Bone marrow (tissue), 2 donors: ENCODE data around the gene SH3RF3.
"Not testable (repeated sequence)": the region's sequence is repeated elsewhere in the genome, so short reads cannot be mapped to it uniquely, and the experiment has no call there.

Experiments used
- DNase-seq, 2 donors: peaks; one replicate each; lab custom pipeline; 2025; lab: John Stamatoyannopoulos, UW

SH3RF3 gene

DNA sequence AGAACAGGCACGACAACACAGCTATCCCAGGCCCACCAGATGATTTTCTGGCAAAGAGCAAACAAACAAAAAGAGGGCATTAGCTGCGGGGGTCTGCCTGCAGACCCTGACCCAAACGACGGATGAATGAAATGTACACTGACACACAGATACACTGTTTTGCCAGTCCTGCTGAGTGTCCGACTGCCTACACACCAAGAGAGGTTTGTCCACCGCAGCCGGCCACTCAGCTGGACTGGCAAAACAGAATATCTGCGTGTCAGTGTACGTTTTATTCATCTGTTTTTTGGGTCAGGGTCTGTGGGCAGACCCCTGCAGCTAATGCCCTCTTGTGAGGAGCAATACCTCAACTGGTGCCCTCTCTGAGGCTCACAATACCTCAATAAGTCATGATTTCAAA lies 10.7 kb upstream of the SH3RF3 start:
- no peak for DNase-seq

GRCh38 chr2:109120166-109120565 lies 8.8 kb upstream of the SH3RF3 start:
- DNase-seq = no peak

DNA sequence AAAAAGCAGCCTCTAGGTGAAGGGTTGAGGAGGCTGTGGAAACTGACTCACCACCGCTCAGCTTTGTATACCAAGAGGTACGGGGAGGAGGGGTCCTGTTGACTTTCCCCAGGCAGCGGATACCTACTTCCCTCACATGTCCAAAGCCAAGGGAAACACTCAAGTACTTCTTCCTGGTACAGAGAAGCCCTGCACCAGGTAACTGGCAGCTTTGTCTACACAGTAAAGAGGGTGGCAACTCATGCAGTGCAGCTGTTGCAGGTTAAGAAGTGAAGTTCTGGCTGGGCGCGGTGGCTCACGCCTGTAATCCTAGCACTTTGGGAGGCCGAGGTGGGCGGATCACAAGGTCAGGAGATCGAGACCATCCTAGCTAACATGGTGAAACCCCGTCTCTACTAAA lies 8.3 kb upstream of the SH3RF3 start:
- not testable (repeated sequence) for DNase-seq

GRCh38 chr2:109123586-109124201 lies 5.3 kb upstream of the SH3RF3 start:
- no peak for DNase-seq

DNA sequence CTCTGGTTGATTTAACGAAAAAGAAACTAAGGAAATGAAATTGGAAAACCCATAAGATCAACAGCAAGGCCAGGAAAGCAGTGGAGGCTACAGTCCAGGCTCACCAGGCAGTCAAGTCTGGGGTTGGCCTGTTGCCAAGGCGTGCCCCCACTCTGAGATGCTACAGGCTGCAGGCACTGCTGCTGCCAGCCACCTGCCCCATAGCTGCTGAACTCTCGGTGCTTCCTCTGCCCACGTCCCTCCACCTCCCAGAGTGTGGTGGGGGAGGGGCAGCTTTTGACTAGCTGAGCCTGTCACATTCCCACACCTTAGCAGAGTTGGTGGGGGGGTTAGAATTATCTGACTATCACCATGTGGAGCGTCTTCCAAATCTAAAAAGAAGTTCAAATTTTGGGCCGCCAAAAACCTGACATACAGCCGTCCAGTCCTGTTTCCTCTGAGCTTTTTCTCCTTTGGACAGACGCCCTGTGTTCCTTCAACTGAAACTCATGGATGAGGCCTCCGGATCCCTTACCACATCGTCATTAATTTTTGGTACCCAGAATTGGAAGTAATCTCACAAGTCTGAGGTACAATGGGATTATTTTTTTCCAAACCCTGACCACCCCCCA lies 3.9 kb upstream of the SH3RF3 start:
- DNase-seq = no peak

- no peak for DNase-seq
Measured at GRCh38 chr2:109125593-109126500, 3.2 kb upstream of the SH3RF3 start.

DNA sequence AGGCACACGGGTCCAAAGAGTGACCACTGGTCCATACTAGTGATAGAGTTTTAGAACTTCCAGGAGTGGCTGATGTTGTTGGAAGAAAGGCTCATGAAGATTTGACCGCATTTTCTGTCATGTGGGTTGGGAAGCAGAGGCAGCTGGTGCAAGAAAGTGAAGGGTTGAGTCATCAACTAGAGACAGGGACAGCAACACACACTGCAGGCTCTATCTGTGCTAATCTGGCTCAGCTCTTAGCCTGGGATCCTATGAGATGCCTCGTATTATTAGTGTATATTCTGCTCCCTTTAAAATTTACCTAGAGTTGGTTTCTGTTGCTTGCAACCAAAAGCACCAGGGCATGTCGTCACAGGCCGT lies 2.5 kb upstream of the SH3RF3 start:
- DNase-seq = no peak

GRCh38 chr2:109127556-109127955 lies 1.4 kb upstream of the SH3RF3 start:
- DNase-seq = no peak

DNA sequence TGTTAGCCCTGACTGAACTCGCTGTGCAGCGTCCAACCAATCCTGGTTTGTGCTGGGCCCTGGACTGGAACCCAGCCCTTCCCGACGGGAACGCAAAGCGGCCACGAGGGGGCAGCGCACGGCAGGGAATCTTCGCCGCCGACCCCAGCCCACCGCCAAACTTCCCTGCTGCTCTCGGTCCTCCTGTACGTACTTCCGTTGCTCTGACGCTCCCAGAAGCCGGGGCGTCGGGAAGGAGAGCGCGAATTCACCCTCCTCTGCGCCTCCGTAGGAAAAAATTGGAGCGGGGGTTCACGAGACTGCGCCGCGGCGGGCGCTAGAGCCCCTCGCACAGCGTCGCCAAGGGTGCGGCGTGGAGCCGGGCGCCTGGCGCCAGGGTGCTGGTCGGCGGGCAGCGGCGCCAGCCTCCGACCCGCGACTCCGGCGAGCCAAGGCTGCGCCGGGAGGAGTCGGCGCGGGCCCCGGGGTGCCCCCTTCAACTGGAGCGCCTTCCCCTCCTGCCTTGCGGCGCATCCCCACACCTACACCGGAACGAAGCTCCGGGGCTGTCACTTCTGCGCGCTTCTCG lies 873 bp upstream of the SH3RF3 start:
- peak; percentile 33 to 41 for DNase-seq

- peak in 1 of 2 donors; percentile 45 for DNase-seq
Measured at GRCh38 chr2:109129356-109129920, 433 bp downstream of the SH3RF3 start.

- DNase-seq = no peak
Measured at GRCh38 chr2:109129921-109130722, 1.1 kb downstream of the SH3RF3 start.

DNA sequence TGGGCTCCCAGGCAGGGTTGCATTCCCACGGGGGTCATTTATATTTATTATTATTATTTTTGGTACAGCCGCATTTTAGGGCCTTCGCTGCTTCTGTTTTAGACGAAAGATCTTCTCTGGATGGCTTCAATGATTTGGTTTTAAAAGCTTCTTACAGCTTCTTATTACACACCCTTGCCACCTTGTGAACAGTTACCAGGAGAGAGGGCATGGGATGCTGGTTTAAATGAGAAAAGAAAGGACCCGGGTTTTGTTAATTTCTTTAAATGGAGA lies 1.7 kb downstream of the SH3RF3 start:
- DNase-seq = no peak

DNA sequence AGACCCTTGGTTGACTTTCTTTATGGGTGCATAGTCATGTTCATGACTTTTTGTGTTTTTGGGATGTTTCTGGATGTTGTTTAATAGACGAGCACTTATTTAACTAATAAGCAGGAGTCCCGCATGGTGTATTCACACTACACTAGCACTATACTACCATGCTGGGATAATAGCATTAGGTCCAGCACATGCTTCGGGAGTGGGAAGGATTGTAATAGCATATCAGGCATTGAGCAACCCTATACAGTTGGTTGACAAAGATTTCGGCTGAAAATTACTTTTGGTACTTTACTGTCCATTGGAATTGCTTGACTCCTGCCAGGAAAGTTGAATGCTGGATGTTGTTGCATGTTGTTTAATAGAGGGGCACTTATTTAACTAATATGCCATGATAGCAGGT lies 2.8 kb downstream of the SH3RF3 start:
- DNase-seq = no peak

DNA sequence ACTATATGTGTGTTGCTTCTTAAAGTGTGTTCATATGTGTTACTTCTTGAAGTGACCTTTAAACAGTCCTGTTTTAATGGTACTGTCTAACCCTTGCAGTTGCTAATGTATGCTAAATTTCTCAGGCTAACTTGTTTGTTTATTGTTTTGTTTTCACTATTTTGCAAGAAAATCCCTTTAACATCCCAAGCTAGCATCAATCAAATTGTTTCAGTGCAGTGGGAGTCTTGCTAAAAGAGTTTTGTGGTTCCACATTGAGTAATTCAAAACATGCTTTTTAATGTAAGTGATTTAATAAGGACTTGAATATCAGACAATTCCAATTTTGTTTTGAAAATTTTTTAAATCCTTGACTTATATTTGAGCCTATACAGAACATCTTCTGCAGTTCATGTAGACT lies 3.6 kb downstream of the SH3RF3 start:
- no peak for DNase-seq

DNA sequence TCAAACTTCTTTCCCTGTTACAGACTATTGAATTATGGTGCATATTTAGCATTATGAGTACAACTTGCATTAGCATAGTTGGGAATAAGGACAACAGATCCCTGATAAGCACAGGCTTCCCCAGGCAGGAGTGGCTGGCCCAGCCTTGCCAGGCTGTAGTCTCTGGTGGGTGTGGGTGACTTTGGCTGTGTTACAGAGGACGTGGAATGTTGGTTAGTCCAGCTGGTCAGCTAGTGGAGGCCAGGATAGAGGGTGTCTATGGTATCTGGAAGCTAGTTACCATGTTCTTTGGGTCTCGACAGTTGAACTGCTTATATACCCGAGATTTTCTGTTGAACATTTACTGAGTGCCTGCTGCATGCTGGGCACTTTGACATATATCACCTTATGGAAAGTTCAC lies 4.7 kb downstream of the SH3RF3 start:
- no peak for DNase-seq

DNA sequence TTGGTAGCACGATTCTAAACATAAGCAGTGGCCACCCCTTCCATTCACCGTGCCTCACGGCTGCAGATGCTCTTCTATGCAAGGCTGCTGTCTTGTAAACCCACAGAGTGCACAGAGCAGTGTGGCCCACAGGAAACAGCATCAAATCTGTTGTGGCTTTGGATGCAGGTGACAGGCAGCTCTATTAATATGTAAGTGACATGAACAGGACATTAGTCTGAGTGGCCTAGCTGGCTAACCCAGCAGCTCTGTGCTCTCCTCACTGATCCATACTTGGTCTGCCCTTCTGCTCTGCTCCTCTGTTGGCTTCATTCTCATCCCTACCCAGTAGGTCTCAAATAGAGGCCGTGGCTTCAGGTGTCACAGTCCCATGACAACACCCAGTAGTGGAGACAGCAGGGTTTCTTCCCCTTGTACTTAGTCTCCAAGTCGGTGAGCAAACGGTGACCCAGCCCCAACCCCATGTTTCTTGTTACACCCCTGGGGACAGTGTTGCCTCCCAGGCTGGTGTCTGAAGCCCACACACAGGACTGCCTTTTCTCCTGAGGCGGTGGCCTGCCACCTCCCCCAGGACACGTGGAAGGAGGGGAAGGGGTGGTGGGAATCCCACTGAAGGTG lies 5.8 kb downstream of the SH3RF3 start:
- no peak for DNase-seq

DNA sequence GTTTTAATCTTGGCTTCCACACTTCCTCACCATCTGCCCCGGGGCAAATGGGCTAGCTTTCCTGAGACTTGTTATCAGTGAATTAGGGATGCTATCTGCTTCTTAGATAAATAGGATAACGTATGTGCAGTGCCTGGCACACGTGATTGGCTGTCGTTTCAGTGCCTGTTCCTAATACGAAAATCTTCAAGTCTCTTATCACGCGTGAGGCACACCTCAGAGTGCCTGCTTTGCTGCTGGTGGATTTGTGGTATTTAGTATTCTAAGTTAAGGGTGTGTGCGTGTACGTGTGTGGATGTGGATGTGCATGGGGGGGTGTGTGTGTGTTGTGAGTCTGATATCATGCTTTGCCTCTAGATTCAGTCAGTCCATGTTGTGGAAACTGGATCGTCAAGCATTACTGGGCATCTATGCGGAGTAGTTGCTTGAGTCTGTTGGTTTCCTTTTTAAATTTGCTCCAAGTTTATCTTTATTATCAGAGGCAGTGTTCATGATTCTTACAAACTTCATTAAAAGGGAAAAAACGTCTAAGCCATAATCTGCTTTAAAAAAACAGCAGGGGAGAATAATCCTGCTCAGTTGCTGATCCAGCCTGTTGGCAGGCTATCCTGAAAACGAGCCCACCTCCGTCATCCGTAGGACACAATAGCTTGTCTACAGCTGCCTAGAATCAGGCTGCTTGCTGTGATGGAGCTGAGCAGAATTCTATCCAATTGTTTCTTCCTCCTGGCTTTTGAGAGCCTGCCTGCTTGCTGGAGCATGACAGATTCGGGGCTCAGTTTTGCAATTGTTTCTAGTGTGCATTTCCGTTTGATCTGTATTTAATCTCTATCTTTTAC lies 6.6 kb downstream of the SH3RF3 start:
- no peak for DNase-seq

DNA sequence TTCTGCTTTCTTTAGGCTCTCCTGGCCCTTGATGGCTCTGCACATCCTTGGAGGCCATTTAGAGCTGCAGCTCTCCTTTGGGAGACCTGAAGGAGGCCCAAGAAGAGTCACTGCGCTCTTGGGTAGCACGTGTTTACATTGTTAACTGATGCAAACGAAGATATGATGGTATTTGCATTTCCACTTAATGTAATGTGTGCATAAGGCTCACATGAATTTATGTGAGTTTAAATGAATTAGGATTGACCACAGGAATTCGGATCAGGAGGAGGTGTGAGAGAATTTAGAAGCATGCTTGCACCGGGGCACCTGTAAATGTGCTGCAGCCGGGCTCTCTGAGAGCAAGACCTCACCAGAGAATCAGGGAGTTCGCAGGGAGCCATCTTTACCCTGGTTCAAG lies 7.5 kb downstream of the SH3RF3 start:
- no peak for DNase-seq

DNA sequence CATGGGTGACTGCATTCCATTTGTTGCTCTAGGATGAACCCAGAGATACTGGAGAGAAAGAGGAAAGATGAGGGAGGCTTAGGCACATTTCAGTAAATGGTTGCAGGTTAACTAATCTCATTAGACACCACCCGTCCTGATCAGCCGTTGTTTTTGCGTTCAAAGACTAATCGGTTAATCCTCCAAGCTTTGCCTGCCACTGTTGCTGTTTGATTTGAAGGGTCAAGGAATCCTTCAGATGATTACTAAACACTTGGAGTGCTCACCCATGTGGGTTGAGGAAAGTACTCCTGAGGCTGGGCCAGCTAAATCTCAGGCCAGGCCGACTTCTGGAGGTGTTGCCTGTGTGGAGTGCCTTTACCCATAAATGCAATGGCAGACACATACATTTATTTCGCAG lies 8.6 kb downstream of the SH3RF3 start:
- DNase-seq = no peak

DNA sequence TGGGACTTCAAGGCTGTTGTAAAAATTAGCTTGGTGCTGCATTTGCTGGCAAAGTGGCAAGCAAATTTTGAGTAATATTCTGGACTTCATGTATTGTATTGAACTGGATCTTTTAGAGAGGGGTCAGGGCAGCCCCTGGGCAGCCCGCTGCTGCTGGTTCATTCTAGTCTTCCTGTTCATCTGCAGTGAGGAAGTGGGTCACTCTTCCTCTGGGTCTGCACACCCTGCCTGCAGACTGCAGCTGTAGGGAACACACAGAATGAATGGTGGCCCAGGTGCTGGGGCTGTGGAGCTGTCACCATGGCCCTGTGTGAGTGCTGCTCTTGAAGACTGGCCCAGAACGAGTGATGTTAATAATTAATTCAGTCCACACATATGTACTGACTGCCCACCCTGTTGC lies 9.4 kb downstream of the SH3RF3 start:
- no peak for DNase-seq

DNA sequence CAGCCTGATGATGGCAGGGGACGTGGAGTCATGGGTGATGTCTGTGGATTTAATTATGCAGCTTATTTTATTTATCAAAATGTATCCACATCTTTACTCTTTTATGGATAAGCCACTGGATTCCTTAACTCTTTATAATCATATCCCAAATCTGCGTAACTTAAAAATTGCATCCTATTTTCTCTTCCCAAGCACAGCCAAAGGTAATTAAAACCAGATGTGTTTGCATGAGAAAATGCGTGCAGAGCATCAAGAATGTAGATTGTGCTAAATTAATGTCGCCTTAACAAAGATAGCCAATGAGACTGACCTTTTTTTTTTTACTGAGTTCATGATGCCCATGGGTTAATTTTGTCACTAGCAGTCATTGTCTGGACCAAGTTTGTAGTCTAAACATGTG lies 10.0 kb downstream of the SH3RF3 start:
- no peak for DNase-seq
